Measurements from ENCODE around the gene HSPA12A.

DNA sequence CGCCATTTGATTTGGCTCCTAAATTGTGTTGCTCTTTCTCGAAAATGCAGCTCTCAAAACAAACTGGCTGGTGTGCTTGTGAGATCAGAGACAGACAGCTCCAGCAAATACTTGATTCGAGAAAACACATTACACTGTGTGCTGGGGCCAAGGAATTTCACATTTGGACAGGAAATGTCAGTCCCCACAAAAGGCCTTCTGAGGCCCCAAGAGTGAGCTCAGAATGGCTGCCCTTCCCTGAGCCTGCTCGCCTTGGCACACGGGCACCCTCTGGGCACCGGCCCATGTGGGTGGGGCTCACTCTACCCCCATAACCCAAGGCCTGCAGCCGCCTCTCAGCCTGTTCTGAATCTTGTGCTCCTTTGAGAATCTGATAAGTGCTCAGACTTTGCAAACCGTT lies 13.9 kb upstream of the HSPA12A start:
- TF ChIP-seq, protein P1, sequence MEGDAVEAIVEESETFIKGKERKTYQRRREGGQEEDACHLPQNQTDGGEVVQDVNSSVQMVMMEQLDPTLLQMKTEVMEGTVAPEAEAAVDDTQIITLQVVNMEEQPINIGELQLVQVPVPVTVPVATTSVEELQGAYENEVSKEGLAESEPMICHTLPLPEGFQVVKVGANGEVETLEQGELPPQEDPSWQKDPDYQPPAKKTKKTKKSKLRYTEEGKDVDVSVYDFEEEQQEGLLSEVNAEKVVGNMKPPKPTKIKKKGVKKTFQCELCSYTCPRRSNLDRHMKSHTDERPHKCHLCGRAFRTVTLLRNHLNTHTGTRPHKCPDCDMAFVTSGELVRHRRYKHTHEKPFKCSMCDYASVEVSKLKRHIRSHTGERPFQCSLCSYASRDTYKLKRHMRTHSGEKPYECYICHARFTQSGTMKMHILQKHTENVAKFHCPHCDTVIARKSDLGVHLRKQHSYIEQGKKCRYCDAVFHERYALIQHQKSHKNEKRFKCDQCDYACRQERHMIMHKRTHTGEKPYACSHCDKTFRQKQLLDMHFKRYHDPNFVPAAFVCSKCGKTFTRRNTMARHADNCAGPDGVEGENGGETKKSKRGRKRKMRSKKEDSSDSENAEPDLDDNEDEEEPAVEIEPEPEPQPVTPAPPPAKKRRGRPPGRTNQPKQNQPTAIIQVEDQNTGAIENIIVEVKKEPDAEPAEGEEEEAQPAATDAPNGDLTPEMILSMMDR (IDR thresholded peaks at IDR 0.05): no peak
- TF ChIP-seq POLR2A (IDR thresholded peaks at IDR 0.05) (no peak), EP300 (IDR thresholded peaks at IDR 0.05) (no peak), POLR2AphosphoS5 (IDR thresholded peaks at IDR 0.05) (no peak)

Measured in upper lobe of left lung (tissue), 4 donors.